A549 treated with AZD9567 at 1 μM for 4 hours (cell line): Measurements from ENCODE around the gene ARHGAP33. TPM values are rescaled to one million over a fixed set of nuclear protein-coding genes. Genes with fewer than 3 reads are reported as not detected.

ENCODE experiments used
- total RNA-seq: library from RNA; stranded (reverse); fragments of 200-300 nt; extraction: Qiagen RNA extraction; gene quantifications from 5 replicates; pipeline ENCODE4 v1.2.3, GENCODE V29; 2022; ENCODE audit not compliant: insufficient read depth

ARHGAP33 gene
- total RNA-seq: 5.6 to 17.7 TPM (median 8.4 TPM) in 5 replicates

GRCh38 chr19:35775298-35776101 lies at the start of gene ARHGAP33:
TSS of gene ARHGAP33 (plus strand) at chr19:35775564. CDS start at chr19:35775659, 95 bp downstream.

GRCh38 chr19:35742121-35742724 lies 33.1 kb upstream of the ARHGAP33 start, which contains the start of gene IGFLR1:
TSS of gene IGFLR1 (minus strand) at chr19:35742452. CDS start at chr19:35741180, 1,272 bp downstream.

GRCh38 chr19:35745328-35746086 lies 29.9 kb upstream of the ARHGAP33 start, which contains the start of the genes PSENEN and U2AF1L4:
TSS of gene PSENEN (plus strand) at chr19:35745651. CDS start at chr19:35745931, 280 bp downstream.
TSS of gene U2AF1L4 (minus strand) at chr19:35745418. CDS start at chr19:35745391, 27 bp downstream.

GRCh38 chr19:35748106-35749020 lies 27.0 kb upstream of the ARHGAP33 start, which contains the start of gene LIN37:
TSS of gene LIN37 (plus strand) at chr19:35748576. CDS start at chr19:35748725, 149 bp downstream.

GRCh38 chr19:35756377-35757230 lies 18.8 kb upstream of the ARHGAP33 start, which contains the start of gene HSPB6:
TSS of gene HSPB6 (minus strand) at chr19:35757029. CDS start at chr19:35757008, 21 bp downstream.

GRCh38 chr19:35757749-35758608 lies 17.4 kb upstream of the ARHGAP33 start, which contains the start of gene PROSER3:
TSS of gene PROSER3 (plus strand) at chr19:35758176. CDS start at chr19:35758216, 40 bp downstream.

GRCh38 chr19:35812220-35813042 lies 37.1 kb downstream of the ARHGAP33 start, which contains the start of gene PRODH2:
TSS of gene PRODH2 (minus strand) at chr19:35812845. CDS start at chr19:35812805, 40 bp downstream.

Other genes with a start within 250 kb of the ARHGAP33 start
- 1.9 to 3.2 TPM (median 2.6 TPM) in 5 replicates for gene SBSN, start 247.3 kb upstream of the ARHGAP33 start, total RNA-seq
- gene GAPDHS, start 242.1 kb upstream of the ARHGAP33 start, total RNA-seq: 0.10 to 0.15 TPM in 2 of 5 replicates, not detected in the others
- 340 to 440 TPM (median 431 TPM) in 5 replicates for gene TMEM147, start 229.9 kb upstream of the ARHGAP33 start, total RNA-seq
- 0.07 to 0.08 TPM in 2 of 5 replicates, not detected in the others for gene ATP4A, start 211.9 kb upstream of the ARHGAP33 start, total RNA-seq
- not detected in 5 replicates for gene PMIS2, start 189.4 kb upstream of the ARHGAP33 start, total RNA-seq
- gene HAUS5, start 162.8 kb upstream of the ARHGAP33 start, total RNA-seq: 7.1 to 16.9 TPM (median 15.8 TPM) in 5 replicates
- 134 to 209 TPM (median 196 TPM) in 5 replicates for gene RBM42, start 146.5 kb upstream of the ARHGAP33 start, total RNA-seq
- gene ETV2, start 133.8 kb upstream of the ARHGAP33 start, total RNA-seq: 1.8 to 3.6 TPM (median 2.4 TPM) in 4 of 5 replicates, not detected in the other
- gene COX6B1, start 127.2 kb upstream of the ARHGAP33 start, total RNA-seq: 1,345 to 2,265 TPM (median 1,386 TPM) in 5 replicates
- gene UPK1A, start 109.0 kb upstream of the ARHGAP33 start, total RNA-seq: 0.75 to 1.1 TPM (median 0.86 TPM) in 4 of 5 replicates, not detected in the other
- gene ZBTB32, start 71.0 kb upstream of the ARHGAP33 start, total RNA-seq: not detected in 5 replicates
- 56.0 to 66.5 TPM (median 61.9 TPM) in 5 replicates for gene KMT2B, start 57.6 kb upstream of the ARHGAP33 start, total RNA-seq
- gene IGFLR1, start 33.1 kb upstream of the ARHGAP33 start, total RNA-seq: 12.6 to 17.0 TPM (median 12.9 TPM) in 5 replicates
- gene U2AF1L4, start 30.1 kb upstream of the ARHGAP33 start, total RNA-seq: 14.5 to 26.3 TPM (median 25.6 TPM) in 5 replicates
- gene PSENEN, start 29.9 kb upstream of the ARHGAP33 start, total RNA-seq: 259 to 313 TPM (median 277 TPM) in 5 replicates
- gene LIN37, start 27.0 kb upstream of the ARHGAP33 start, total RNA-seq: 22.9 to 57.3 TPM (median 27.5 TPM) in 5 replicates
- 0.28 to 0.42 TPM (median 0.36 TPM) in 4 of 5 replicates, not detected in the other for gene HSPB6, start 18.5 kb upstream of the ARHGAP33 start, total RNA-seq
- 23.3 to 34.4 TPM (median 28.2 TPM) in 5 replicates for gene PROSER3, start 17.4 kb upstream of the ARHGAP33 start, total RNA-seq
- 0.22 to 0.40 TPM (median 0.32 TPM) in 4 of 5 replicates, not detected in the other for gene PRODH2, start 37.3 kb downstream of the ARHGAP33 start, total RNA-seq
- gene NPHS1, start 76.9 kb downstream of the ARHGAP33 start, total RNA-seq: 0.47 to 0.70 TPM (median 0.57 TPM) in 4 of 5 replicates, not detected in the other
- 0.39 to 0.61 TPM (median 0.49 TPM) in 4 of 5 replicates, not detected in the other for gene KIRREL2, start 81.3 kb downstream of the ARHGAP33 start, total RNA-seq
- gene APLP1, start 93.0 kb downstream of the ARHGAP33 start, total RNA-seq: 58.7 to 97.2 TPM (median 91.0 TPM) in 5 replicates
- gene NFKBID, start 125.0 kb downstream of the ARHGAP33 start, total RNA-seq: 3.0 to 9.9 TPM (median 8.2 TPM) in 5 replicates
- gene HCST, start 127.0 kb downstream of the ARHGAP33 start, total RNA-seq: 0.25 to 0.67 TPM (median 0.50 TPM) in 4 of 5 replicates, not detected in the other
- 0.17 TPM in 1 of 5 replicates, not detected in the others for gene TYROBP, start 132.7 kb downstream of the ARHGAP33 start, total RNA-seq
- gene LRFN3, start 160.8 kb downstream of the ARHGAP33 start, total RNA-seq: 14.2 to 23.4 TPM (median 21.3 TPM) in 5 replicates
- 25.6 to 52.9 TPM (median 51.2 TPM) in 5 replicates for gene SDHAF1, start 219.6 kb downstream of the ARHGAP33 start, total RNA-seq
- gene SYNE4, start 233.2 kb downstream of the ARHGAP33 start, total RNA-seq: 0.20 to 0.43 TPM (median 0.23 TPM) in 4 of 5 replicates, not detected in the other
- 22.8 to 29.3 TPM (median 23.7 TPM) in 5 replicates for gene ALKBH6, start 238.6 kb downstream of the ARHGAP33 start, total RNA-seq